Endothelial cell of umbilical vein (primary cell): Measurements from ENCODE around the gene EXOSC9. TPM values are rescaled to one million over a fixed set of nuclear protein-coding genes. Genes with fewer than 3 reads are reported as not detected.

Experiments used
- BruUV-seq: library from RNA; stranded (reverse); fragments of 400-500 nt; replicated peaks from 2 replicates; lab custom pipeline; 2021; lab: Mats Ljungman, UMichigan
- CTCF ChIA-PET: fragments of 300-600, 350-600 bp; sonication (Branson Sonifier 250); formaldehyde crosslinking; loops from one replicate; lab custom pipeline; 2021; ENCODE audit warnings: antibody characterized with exemption, inconsistent platforms; lab: Charles Lee
- POLR2A ChIA-PET: fragments of 300-600, 350-600 bp; sonication (Branson Sonifier 250); formaldehyde crosslinking; loops from one replicate; lab custom pipeline; 2021; ENCODE audit warnings: antibody characterized with exemption, inconsistent platforms; lab: Charles Lee
- DNase-seq: peaks from one replicate; pipeline ENCODE4 v3.0.0-alpha.2; 2011; ENCODE audit warnings: low read depth, low spot score
- FAIRE-seq: peaks from 2 replicates; lab custom pipeline; 2011; peaks lifted over from hg19 to GRCh38; lab: Jason Lieb, UNC
- H2AFZ ChIP-seq: 2 replicates; pipeline ENCODE4 v1.6.0; 2012; ENCODE audit warnings: low read depth, low read length, control low read depth, inconsistent platforms
- H3K27ac ChIP-seq: 2 replicates; pipeline ENCODE4 v1.5.1; 2011; ENCODE audit warnings: low read depth, mild to moderate bottlenecking, control low read depth, low read length, moderate library complexity; ENCODE audit not compliant: insufficient read depth
- H3K27me3 ChIP-seq, 2 experiments: 2 replicates each; pipeline versions ENCODE4 v1.6.0 to v1.6.1; 2011; ENCODE audit warnings: low read length in 2 of 2, mixed read lengths in 1 of 2; ENCODE audit not compliant: control insufficient read depth in 2 of 2, insufficient read depth in 2 of 2
- H3K36me3 ChIP-seq, 2 experiments: 2 replicates in 1 of 2; 3 replicates in 1 of 2; pipeline ENCODE4 v1.5.1; 2011; ENCODE audit warnings: low read length in 2 of 2, mild to moderate bottlenecking in 1 of 2, moderate library complexity in 1 of 2; ENCODE audit not compliant: control insufficient read depth in 2 of 2, insufficient read depth in 2 of 2; ENCODE audit errors: extremely low read depth in 1 of 2
- H3K4me1 ChIP-seq: 3 replicates; pipeline ENCODE4 v1.5.1; 2011; ENCODE audit warnings: mild to moderate bottlenecking, low read length; ENCODE audit not compliant: control insufficient read depth, insufficient read depth; ENCODE audit errors: extremely low read depth
- H3K4me2 ChIP-seq: 2 replicates; pipeline ENCODE4 v1.6.1; 2011; ENCODE audit warnings: low read length, control low read depth, mixed read lengths; ENCODE audit not compliant: insufficient read depth
- H3K4me3 ChIP-seq, 3 experiments: fragments of 200-600 bp in 1 of 3; sonication (generic), shearing (Covaris generic) in 1 of 3; replicated peaks in 1 of 3; 2 replicates each; pipeline ENCODE4 v1.5.1; 2011 to 2016; ENCODE audit warnings: control low read depth in 3 of 3, low read length in 3 of 3, mild to moderate bottlenecking in 2 of 3, inconsistent platforms in 1 of 3, low read depth in 1 of 3, moderate library complexity in 1 of 3; ENCODE audit not compliant: insufficient read depth in 1 of 3
- H3K79me2 ChIP-seq: 2 replicates; pipeline ENCODE4 v1.6.0; 2012; ENCODE audit warnings: low read length, inconsistent platforms; ENCODE audit not compliant: control insufficient read depth, insufficient read depth
- H3K9ac ChIP-seq: replicated peaks from 2 replicates; pipeline ENCODE3; 2011; ENCODE audit warnings: low read length, control low read depth; ENCODE audit not compliant: insufficient read depth; ENCODE audit errors: extremely low read depth
- H3K9me1 ChIP-seq: replicated peaks from 3 replicates; pipeline ENCODE4 v1.6.0; 2011; ENCODE audit warnings: mild to moderate bottlenecking, low read length; ENCODE audit not compliant: control insufficient read depth, insufficient read depth; ENCODE audit errors: extremely low read depth
- H3K9me3 ChIP-seq: replicated peaks from 2 replicates; pipeline ENCODE4 v1.5.1; 2012; ENCODE audit warnings: low read length, inconsistent platforms; ENCODE audit not compliant: control insufficient read depth, insufficient read depth
- H4K20me1 ChIP-seq: replicated peaks from 2 replicates; pipeline ENCODE3; 2011; ENCODE audit warnings: mild to moderate bottlenecking, low read length; ENCODE audit not compliant: control insufficient read depth, insufficient read depth; ENCODE audit errors: extremely low read depth
- CTCF ChIP-seq, 2 donors: IDR thresholded peaks; 1 replicate in 1 of 2; 2 replicates in 1 of 2; pipeline ENCODE4 v1.5.1; 2011; ENCODE audit warnings: low read length in 2 of 2, mild to moderate bottlenecking in 2 of 2, moderate library complexity in 2 of 2, control low read depth in 1 of 2, inconsistent platforms in 1 of 2, low read depth in 1 of 2; ENCODE audit not compliant: insufficient read depth in 1 of 2; ENCODE audit errors: extremely low read depth in 1 of 2
- EZH2 ChIP-seq: IDR thresholded peaks from 2 replicates; pipeline ENCODE4 v1.6.1; 2012; ENCODE audit warnings: borderline replicate concordance, low read depth, mild to moderate bottlenecking, moderate library complexity, low read length, inconsistent platforms; ENCODE audit not compliant: severe bottlenecking
- FOS ChIP-seq: IDR thresholded peaks from 2 replicates; pipeline ENCODE4 v1.6.1; 2011; ENCODE audit warnings: mild to moderate bottlenecking, low read length, moderate library complexity, borderline replicate concordance; ENCODE audit not compliant: insufficient read depth
- GATA2 ChIP-seq: IDR thresholded peaks from 2 replicates; pipeline ENCODE4 v1.7.0; 2011; ENCODE audit warnings: low read depth, mild to moderate bottlenecking, moderate library complexity, mixed read lengths, low read length; ENCODE audit not compliant: insufficient read length, insufficient read depth
- JUN ChIP-seq: IDR thresholded peaks from 2 replicates; pipeline ENCODE4 v1.6.1; 2011; ENCODE audit warnings: borderline replicate concordance, low read depth; ENCODE audit not compliant: insufficient read length, insufficient read depth
- MYC ChIP-seq: IDR thresholded peaks from one replicate; pipeline ENCODE4 v1.6.1; 2011; ENCODE audit warnings: mild to moderate bottlenecking, low read depth, low read length
- POLR2A ChIP-seq: IDR thresholded peaks from 2 replicates; pipeline ENCODE4 v1.6.1; 2012; ENCODE audit warnings: low read depth, mild to moderate bottlenecking, control low read depth, low read length
- POLR2AphosphoS5 ChIP-seq: IDR thresholded peaks from 2 replicates; pipeline ENCODE4 v1.6.1; 2012; ENCODE audit warnings: low read depth, mild to moderate bottlenecking, control low read depth, low read length, moderate library complexity; ENCODE audit not compliant: insufficient read depth
- dilution Hi-C: fragments of 300-500 bp; cut with MboI; formaldehyde crosslinking; loops from one replicate; pipeline ENCODE4 v1.15.0; 2019; ENCODE audit warnings: low sequenced_read_pairs; ENCODE audit not compliant: extremely low pct_ligation_motif_present
- intact Hi-C: fragments of 100-400 bp; cut with micrococcal nuclease; formaldehyde crosslinking; loops from one replicate; pipeline ENCODE4 v1.10.0; 2022
- polyA plus RNA-seq, 4 experiments: library from polyadenylated mRNA; depleted of rRNA in 3 of 4; stranded (reverse) in 3 of 4; unstranded in 1 of 4; fragments of >200 nt; gene quantifications; 2 replicates each; pipeline versions ENCODE4 v1.2.1 to v1.2.3, GENCODE V29; 2011 to 2012; ENCODE audit warnings: missing spikeins in 1 of 4
- total RNA-seq: library from RNA; stranded (reverse); gene quantifications from 2 replicates; pipeline ENCODE4 v1.2.3, GENCODE V29; 2021

Gene EXOSC9
- total and polyA plus RNA-seq, 2 donors (not counting 3 experiments of a cell fraction or from before 2014, with no cell fraction given) = 19.0 to 46.3 TPM

DNA sequence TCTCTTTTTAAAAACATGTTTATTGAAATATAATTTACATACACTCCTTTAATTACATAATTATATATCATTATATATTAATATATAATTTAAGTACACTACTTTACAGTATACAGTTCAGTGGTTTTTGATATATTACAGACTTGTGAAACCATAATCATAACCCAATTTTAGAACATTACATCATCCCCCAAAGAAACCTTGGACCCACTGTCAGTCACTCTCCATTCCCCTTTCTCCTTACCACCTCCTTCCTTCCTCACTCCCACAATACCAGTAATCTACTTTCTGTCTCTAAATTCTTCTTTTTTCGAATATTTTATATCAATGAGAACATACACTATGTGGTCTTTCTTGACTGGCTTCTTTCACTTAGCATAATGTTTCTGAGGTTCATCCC is 17.9 kb upstream of the EXOSC9 start:
- TF ChIP-seq POLR2AphosphoS5 = no peak
- no peak for TF ChIP-seq EZH2
- TF ChIP-seq POLR2A = no peak
- no peak for TF ChIP-seq CTCF (IDR thresholded peaks at IDR 0.05; ENCODE audit: extremely low read depth in 1 of 2, insufficient read depth in 1 of 2, low read depth in 1 of 2, low read length in 2 of 2)
- TF ChIP-seq JUN = no peak
- no peak for TF ChIP-seq GATA2
- TF ChIP-seq FOS = no peak
- TF ChIP-seq MYC = no peak
- H3K9me3 ChIP-seq = no peaks in the 10 kb centered on the region
- H2AFZ ChIP-seq = no peak overlapping the region
- no peak overlapping the region for H3K27ac ChIP-seq
- DNase-seq (no peak), FAIRE-seq (no peak)
- H3K9me1 ChIP-seq = no peaks in the 10 kb centered on the region
- peaks cover 3% of the 10 kb centered on the region for H3K4me1 ChIP-seq
- no peaks in the 10 kb centered on the region for H4K20me1 ChIP-seq
- dilution Hi-C loops (no loop called here), intact Hi-C loops (no loop called here)
- ChIA-PET POLR2A (no interaction called here), CTCF (no interaction called here)
- no peak overlapping the region for H3K9ac ChIP-seq
- H3K36me3 ChIP-seq = no peaks in the 10 kb centered on the region
- H3K4me3 ChIP-seq = no peak overlapping the region
- BruUV-seq = no TSS peak
- peaks cover 0 to 10% of the 10 kb centered on the region in 2 experiments for H3K27me3 ChIP-seq
- no peaks in the 10 kb centered on the region for H3K79me2 ChIP-seq
- no peak overlapping the region for H3K4me2 ChIP-seq
